ENCODE data around the gene MAP2K3.
"Not testable (repeated sequence)": the region's sequence is repeated elsewhere in the genome, so short reads cannot be mapped to it uniquely, and the experiment has no call there.

MAP2K3 gene

DNA sequence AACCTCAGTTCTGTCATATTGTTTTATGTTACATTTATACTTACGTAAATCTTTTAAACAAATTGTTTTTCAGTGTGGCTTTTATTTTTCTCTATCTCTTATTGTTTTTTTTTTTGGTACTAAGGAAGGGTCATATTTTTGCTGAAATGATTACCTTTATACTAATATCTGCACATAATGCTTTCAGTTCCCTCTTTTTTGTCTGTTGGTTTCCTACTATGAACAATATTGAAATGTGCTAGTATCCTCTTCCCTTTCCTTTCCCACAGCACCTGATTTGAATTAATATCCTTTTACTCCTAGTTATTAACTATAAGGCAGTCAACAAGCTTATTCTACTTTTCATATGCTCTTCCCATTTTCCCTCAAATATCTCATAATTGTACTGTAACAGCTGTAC, 43.4 kb downstream of the MAP2K3 start:
- DNase-seq (ENCODE audit: low spot score), result not testable (repeated sequence)

- not testable (repeated sequence) for DNase-seq (ENCODE audit: low spot score)
These were observed 44.3 kb downstream of the MAP2K3 start for GRCh38 chr17:21328778-21329177.

GRCh38 chr17:21330436-21331160, 46.1 kb downstream of the MAP2K3 start:
- no peak for DNase-seq (ENCODE audit: low spot score)

GRCh38 chr17:21336541-21337294, 52.2 kb downstream of the MAP2K3 start:
- DNase-seq (ENCODE audit: low spot score), result not testable (repeated sequence)

- DNase-seq (ENCODE audit: low spot score), result not testable (repeated sequence)
These were observed 53.6 kb downstream of the MAP2K3 start for GRCh38 chr17:21337981-21338625.

DNA sequence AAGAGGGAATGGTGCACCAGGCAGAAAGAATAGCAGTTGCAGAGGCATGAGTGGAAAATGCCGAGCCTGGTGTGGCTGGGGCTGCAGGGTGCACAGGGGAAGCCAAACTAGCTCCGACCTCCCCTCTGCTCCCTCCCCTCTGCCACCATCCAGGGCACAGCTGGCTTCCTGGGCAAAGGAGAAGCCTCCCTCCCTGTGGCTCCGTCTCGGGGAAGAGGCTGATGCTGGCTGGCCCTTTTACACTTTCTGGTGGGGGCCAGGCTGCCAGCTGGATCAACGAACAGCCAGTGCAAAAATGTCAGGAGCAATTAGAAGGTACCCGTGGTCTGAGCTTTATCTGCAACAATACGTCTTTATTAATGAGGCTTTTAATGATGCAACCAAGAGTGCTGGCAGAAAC, 54.5 kb downstream of the MAP2K3 start:
- no peak for DNase-seq (ENCODE audit: low spot score)

- DNase-seq (ENCODE audit: low spot score), result not testable (repeated sequence)
These were observed 55.1 kb downstream of the MAP2K3 start for GRCh38 chr17:21339571-21339970.

DNA sequence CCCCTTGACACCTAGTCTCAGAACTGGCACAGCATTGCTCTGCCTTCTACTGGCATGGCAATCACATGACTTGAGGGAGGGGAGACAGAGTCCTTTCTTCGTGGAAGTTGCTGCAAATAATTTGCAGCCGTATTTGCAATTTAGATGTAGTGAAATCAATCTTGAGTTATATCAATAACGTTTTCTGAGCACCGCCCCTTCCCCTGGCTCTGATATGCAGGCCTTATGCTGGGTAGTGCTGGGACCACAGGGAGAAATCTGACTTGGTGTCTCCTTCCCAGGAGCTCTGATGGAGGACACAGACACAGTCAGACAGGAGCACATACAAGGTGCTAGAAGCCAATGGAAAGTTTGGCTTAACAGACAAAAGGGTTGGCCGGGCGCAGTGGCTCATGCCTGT, 55.9 kb downstream of the MAP2K3 start:
- not testable (repeated sequence) for DNase-seq (ENCODE audit: low spot score)

DNA sequence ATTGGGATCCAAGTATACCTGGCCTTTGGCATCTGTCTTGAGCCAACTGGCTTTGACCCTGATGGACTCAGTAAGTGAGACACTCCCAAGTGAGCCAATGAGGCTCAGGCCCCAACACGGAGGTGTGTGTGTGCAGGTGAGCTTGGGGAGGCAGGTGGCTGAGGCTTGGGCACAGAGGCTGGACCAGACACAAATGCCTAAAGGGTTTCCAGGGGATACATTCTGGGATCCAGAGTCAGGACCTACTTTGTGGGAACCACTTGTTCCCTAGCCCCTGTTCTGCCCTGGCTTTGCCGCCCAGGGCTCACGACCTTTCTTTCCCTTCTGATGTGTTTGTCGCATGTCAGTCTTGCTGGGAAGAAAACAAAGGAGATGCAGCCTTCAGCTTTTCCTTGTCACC, 56.8 kb downstream of the MAP2K3 start:
- not testable (repeated sequence) for DNase-seq (ENCODE audit: low spot score)

GRCh38 chr17:21341925-21342540, 57.5 kb downstream of the MAP2K3 start:
- DNase-seq (ENCODE audit: low spot score), result not testable (repeated sequence)

DNA sequence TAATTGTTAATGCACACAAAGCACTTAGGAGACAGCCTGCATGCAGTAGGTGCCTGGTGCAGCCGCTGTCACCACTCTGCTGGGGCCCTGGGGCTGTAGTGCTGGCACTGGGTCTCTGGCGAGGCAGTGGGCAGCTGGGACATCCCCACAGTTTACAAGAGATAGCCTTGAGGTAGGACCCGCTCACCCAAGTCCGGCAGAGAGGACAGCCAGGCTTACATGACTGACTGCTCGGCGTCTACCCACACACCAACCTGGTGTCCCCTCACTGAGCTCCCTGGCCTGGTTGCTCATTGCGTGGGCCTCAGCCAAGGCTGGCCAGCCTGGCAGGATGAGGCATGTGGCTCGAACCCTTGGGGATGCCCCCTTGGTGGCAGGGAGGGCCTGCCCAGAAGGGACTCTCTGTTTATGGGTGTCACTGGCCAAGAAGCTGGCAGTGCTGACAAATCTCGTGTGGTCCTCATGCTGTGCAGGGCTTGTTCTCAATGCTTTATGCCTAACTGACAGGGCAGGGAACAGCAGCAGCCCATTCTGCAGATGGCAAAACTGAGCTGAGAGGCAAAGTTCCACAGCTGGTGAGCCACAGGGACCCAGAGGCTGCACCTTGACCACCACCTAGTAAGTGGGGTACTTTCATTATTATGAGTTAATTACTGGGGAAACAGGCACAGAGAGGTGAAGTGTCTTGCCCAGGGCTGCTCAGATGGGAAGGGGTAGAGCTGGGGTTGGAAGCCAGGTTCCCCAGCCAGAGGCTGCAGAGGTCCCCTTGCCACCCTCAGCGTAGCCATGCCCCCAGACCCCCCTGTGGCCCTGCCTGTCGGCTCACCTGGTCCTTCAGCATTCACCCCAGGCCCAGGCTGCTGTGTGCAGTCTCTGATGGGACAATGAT, 58.8 kb downstream of the MAP2K3 start:
- not testable (repeated sequence) for DNase-seq (ENCODE audit: low spot score)

GRCh38 chr17:21344801-21345200, 60.3 kb downstream of the MAP2K3 start:
- DNase-seq (ENCODE audit: low spot score), result not testable (repeated sequence)

DNA sequence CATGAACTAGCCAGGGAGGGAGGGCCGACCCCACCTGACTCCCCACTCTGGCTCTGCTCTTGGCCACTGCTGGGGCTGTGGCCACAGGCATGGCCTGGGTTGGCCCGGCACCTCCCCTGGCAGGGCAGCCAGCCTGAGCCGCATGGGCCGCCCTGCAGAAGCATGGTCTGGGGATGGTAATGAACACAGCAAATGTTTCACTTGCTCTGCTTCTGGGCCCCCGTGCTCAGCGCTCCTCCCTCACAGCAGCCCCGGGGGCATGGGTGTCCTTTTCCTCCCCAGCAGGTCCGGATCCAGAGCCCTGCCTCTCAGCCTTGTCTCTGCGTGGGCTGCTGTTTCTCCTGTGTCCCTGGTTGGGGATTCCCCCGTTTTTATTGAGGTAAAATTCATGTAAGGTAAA, 60.7 kb downstream of the MAP2K3 start:
- no peak for DNase-seq (ENCODE audit: low spot score)

DNA sequence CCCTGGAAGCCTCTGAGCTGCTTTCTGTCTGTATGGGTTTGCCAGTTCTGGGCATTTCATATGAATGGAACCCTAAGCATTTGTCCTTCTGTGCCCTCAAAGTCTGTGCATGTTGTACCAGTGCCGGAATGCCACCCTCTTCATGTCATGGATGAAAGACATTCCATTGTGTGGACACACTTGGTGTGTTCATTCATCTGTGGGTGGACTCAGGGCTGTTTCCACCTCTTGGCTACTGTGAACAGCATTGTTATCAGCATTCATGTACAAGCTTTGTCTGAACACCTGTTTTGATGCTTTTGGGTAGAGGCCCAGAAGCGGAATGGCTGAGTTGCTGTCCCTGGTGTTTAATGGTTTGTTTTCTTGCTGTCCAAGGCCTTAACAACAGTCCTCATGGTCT, 61.6 kb downstream of the MAP2K3 start:
- DNase-seq (ENCODE audit: low spot score), result not testable (repeated sequence)

DNA sequence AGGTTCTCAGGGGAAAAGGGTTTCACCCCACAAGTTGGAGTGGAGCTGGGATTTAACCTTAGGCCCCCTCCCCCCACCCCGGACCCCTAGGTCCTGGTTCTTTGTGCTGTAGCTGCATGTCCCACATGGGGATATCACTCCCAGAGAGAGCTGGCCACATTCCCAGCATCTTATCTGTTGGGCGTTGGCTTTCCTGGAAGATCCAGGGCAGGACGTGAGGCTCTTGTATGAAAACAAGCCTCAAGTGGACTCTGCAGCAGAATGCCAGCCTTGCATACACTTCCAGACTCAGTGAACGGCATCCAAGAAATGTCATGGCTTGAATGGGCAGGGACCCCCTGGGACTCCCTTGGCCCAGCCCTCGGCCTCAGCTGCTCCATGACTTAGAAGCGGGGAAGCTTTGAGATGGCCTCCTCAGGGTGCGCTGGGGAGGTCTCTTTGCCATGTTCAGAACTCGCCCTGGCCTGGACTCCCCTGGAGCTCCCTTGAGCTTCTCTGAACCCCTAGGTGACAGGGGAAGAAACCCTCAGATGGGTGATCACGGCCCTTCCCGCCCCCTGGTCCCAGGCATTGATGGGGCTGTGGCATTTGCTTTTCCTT, 62.2 kb downstream of the MAP2K3 start:
- DNase-seq (ENCODE audit: low spot score), result not testable (repeated sequence)

DNA sequence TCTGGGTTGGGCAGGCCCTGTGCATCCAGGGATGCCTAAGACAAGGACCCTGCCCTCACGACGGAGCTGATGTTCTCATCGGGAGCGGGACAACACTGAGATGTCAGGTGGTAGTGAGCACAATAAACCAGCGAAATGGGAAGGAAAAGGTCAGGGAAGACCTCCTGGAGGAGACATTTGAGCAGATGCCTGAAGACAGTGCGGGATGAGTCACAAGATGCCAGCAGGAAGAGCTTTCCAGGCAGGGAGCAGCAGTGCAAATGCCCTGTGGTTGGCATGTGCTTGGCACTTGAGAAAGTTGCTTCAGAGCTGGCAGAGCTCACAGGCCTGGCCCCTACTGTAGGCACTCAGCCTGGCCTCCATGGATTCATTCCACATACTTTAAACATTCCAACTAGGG, 63.1 kb downstream of the MAP2K3 start:
- not testable (repeated sequence) for DNase-seq (ENCODE audit: low spot score)

- not testable (repeated sequence) for DNase-seq (ENCODE audit: low spot score)
These were observed 63.8 kb downstream of the MAP2K3 start for GRCh38 chr17:21348081-21348925.

- not testable (repeated sequence) for DNase-seq (ENCODE audit: low spot score)
These were observed 64.4 kb downstream of the MAP2K3 start for GRCh38 chr17:21348926-21349261.

DNA sequence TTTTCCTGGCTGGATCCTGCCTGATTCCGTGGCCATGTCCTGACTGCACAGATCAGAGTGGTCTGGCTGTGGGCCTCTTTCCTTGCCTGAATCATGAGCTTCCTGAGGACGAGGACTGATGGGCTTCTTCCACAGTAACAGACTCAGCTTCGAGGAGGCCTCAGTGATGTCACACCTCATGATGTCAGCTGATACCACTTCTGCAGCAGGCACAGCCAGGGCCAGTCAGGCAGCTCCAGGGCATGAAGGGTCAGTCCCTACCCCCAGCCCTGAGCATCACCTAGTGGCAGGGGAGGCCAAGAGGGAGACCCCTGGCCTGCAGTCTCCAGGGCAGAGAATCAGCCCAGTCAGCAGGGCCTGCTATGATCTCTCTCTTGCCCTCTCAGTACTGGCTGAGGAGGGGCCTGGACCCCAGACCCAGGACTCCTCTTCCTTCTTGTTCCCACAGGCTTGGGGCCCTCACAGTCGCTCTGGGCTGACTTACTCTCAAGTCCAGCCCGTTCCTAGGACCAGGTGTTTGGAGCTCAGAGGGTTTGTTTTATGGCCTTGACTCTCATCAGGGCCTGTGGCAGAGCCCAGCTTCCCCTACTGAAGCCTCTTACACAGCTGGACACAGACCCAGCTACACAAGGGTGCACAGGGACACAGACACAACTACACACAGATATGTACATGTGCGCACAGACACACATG, 65.0 kb downstream of the MAP2K3 start:
- not testable (repeated sequence) for DNase-seq (ENCODE audit: low spot score)
